Esophagus muscularis mucosa (tissue), 3 donors: Measurements from ENCODE around the gene TRIM5.
"Not testable (repeated sequence)": the region's sequence is repeated elsewhere in the genome, so short reads cannot be mapped to it uniquely, and the experiment has no call there.

Experiments
- POLR2AphosphoS5 ChIP-seq, 2 donors: sonication (generic); formaldehyde crosslinking; IDR thresholded peaks; one replicate each; pipeline ENCODE4 v1.6.1; 2017; ENCODE audit warnings: antibody characterized with exemption in 2 of 2
- TF ChIP-seq, protein P1 (sequence below), 3 experiments: fragments of 200-600 bp in 2 of 3; fragments of 450-650 bp in 1 of 3; sonication (generic) in 2 of 3; IDR thresholded peaks; one replicate each; pipeline ENCODE4 v1.5.1; 2017 to 2019; ENCODE audit warnings: antibody characterized with exemption in 3 of 3, mild to moderate bottlenecking in 2 of 3, moderate library complexity in 1 of 3

- TF ChIP-seq, protein P1, sequence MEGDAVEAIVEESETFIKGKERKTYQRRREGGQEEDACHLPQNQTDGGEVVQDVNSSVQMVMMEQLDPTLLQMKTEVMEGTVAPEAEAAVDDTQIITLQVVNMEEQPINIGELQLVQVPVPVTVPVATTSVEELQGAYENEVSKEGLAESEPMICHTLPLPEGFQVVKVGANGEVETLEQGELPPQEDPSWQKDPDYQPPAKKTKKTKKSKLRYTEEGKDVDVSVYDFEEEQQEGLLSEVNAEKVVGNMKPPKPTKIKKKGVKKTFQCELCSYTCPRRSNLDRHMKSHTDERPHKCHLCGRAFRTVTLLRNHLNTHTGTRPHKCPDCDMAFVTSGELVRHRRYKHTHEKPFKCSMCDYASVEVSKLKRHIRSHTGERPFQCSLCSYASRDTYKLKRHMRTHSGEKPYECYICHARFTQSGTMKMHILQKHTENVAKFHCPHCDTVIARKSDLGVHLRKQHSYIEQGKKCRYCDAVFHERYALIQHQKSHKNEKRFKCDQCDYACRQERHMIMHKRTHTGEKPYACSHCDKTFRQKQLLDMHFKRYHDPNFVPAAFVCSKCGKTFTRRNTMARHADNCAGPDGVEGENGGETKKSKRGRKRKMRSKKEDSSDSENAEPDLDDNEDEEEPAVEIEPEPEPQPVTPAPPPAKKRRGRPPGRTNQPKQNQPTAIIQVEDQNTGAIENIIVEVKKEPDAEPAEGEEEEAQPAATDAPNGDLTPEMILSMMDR (IDR thresholded peaks at IDR 0.05): not testable (repeated sequence)
- not testable (repeated sequence) for TF ChIP-seq POLR2AphosphoS5 (IDR thresholded peaks at IDR 0.05)
Measured at GRCh38 chr11:5682890-5683441, 1.9 kb downstream of the TRIM5 start.
